A549 (cell line): ENCODE results near the gene ASZ1. TPM values are rescaled to one million over a fixed set of nuclear protein-coding genes. Genes with fewer than 3 reads are reported as not detected.

Experiments used
- ATAC-seq, 2 experiments: fragments of 200-7000 bp in 1 of 2; fragments of >200 bp in 1 of 2; cut with Nextera tagmentation in 1 of 2; cut with Tn5 transposase in 1 of 2; 3 replicates each; pipeline versions ENCODE4 v1.8.0 to v1.9.1; 2018 to 2020; ENCODE audit warnings: mild to moderate bottlenecking in 1 of 2, moderate library complexity in 1 of 2
- CTCF ChIA-PET: fragments of 300-600 bp; sonication (Branson Sonifier 250); formaldehyde crosslinking; extraction: SDS; loops from one replicate; lab custom pipeline; 2021; ENCODE audit warnings: antibody characterized with exemption, inconsistent platforms; lab: Yijun Ruan, JAX
- POLR2A ChIA-PET: fragments of 350-600 bp; formaldehyde crosslinking; extraction: SDS; loops from one replicate; lab custom pipeline; 2021; ENCODE audit warnings: antibody characterized with exemption, inconsistent platforms; lab: Yijun Ruan, JAX
- DNase-seq, 2 experiments: peaks; one replicate each; pipeline versions ENCODE4 v3.0.0 to v3.0.0-alpha.2; 2011 to 2016; ENCODE audit warnings: low read depth in 1 of 2, low spot score in 1 of 2
- FAIRE-seq: peaks from 2 replicates; lab custom pipeline; 2011; peaks lifted over from hg19 to GRCh38; lab: Jason Lieb, UNC
- H3K27ac ChIP-seq, 2 experiments: fragments of >200 bp; sonication (Bioruptor Twin); formaldehyde crosslinking; 3 replicates each; pipeline ENCODE4 v1.5.1; 2016 to 2017
- H3K4me1 ChIP-seq: fragments of >200 bp; sonication (Bioruptor Twin); formaldehyde crosslinking; 3 replicates; pipeline ENCODE4 v1.6.1; 2016
- H3K4me2 ChIP-seq: fragments of >200 bp; sonication (Bioruptor Twin); formaldehyde crosslinking; 3 replicates; pipeline ENCODE4 v1.6.1; 2016
- H3K4me3 ChIP-seq: fragments of >200 bp; sonication (Bioruptor Twin); formaldehyde crosslinking; 3 replicates; pipeline ENCODE4 v1.5.1; 2016
- H3K9me3 ChIP-seq: fragments of >200 bp; sonication (Bioruptor Twin); formaldehyde crosslinking; 3 replicates; pipeline ENCODE4 v1.6.1; 2016
- ATOH8 ChIP-seq: fragments of 250-450 bp; sonication (Bioruptor Pico); IDR thresholded peaks from 2 replicates; pipeline ENCODE4 v1.5.0; 2020; ENCODE audit warnings: low read depth, mild to moderate bottlenecking, moderate library complexity
- CEBPB ChIP-seq, 2 experiments: fragments of >200 bp in 1 of 2; sonication (Bioruptor Twin) in 1 of 2; formaldehyde crosslinking in 1 of 2; IDR thresholded peaks; 2 replicates each; pipeline ENCODE4 v1.6.1; 2012 to 2016
- FOSB ChIP-seq: fragments of 250-450 bp; sonication (Bioruptor Pico); IDR thresholded peaks from 2 replicates; pipeline ENCODE4 v1.5.0; 2020; ENCODE audit warnings: mild to moderate bottlenecking, moderate library complexity
- HDAC2 ChIP-seq: fragments of 200-600 bp; sonication (generic); IDR thresholded peaks from 2 replicates; pipeline ENCODE4 v1.6.1; 2016
- HOXA7 ChIP-seq: fragments of 250-450 bp; sonication (Bioruptor Pico); IDR thresholded peaks from 2 replicates; pipeline ENCODE4 v1.5.0; 2020; ENCODE audit warnings: mild to moderate bottlenecking, moderate library complexity
- MAZ ChIP-seq: fragments of 150-350 bp; IDR thresholded peaks from 2 replicates; pipeline ENCODE4 v1.6.1; 2014; ENCODE audit warnings: antibody characterized with exemption, low read depth, low read length, borderline replicate concordance
- MYC ChIP-seq: IDR thresholded peaks from 2 replicates; pipeline ENCODE4 v1.6.1; 2012; ENCODE audit warnings: mild to moderate bottlenecking, inconsistent platforms, low read length, improper control_type of control experiment, borderline replicate concordance
- NPAS2 ChIP-seq: fragments of 250-450 bp; sonication (Bioruptor Pico); IDR thresholded peaks from 2 replicates; pipeline ENCODE4 v1.8.0; 2022; ENCODE audit warnings: mild to moderate bottlenecking, moderate library complexity, borderline replicate concordance
- PBX3 ChIP-seq: IDR thresholded peaks from 2 replicates; pipeline ENCODE4 v1.6.1; 2012
- RAD21 ChIP-seq, 2 experiments: fragments of >200 bp in 1 of 2; sonication (Bioruptor Twin) in 1 of 2; formaldehyde crosslinking in 1 of 2; IDR thresholded peaks in 1 of 2; conservative IDR thresholded peaks in 1 of 2; 2 replicates in 1 of 2; 3 replicates in 1 of 2; pipeline ENCODE4 v1.6.1; 2012 to 2018; ENCODE audit warnings: inconsistent platforms in 1 of 2
- RARB ChIP-seq: fragments of 250-450 bp; sonication (Bioruptor Pico); IDR thresholded peaks from 2 replicates; pipeline ENCODE4 v1.8.0; 2021; ENCODE audit warnings: mild to moderate bottlenecking, moderate library complexity
- RNF2 ChIP-seq: fragments of 200-600 bp; sonication (generic); IDR thresholded peaks from 2 replicates; pipeline ENCODE4 v1.6.1; 2016; ENCODE audit warnings: low read depth, mild to moderate bottlenecking, antibody characterized with exemption, moderate library complexity, borderline replicate concordance
- SMC3 ChIP-seq: fragments of >200 bp; sonication (Bioruptor Twin); formaldehyde crosslinking; IDR thresholded peaks from 3 replicates; pipeline ENCODE4 v1.6.1; 2018; ENCODE audit warnings: inconsistent platforms
- SREBF2 ChIP-seq: fragments of 450-650 bp; IDR thresholded peaks from 2 replicates; pipeline ENCODE4 v1.6.1; 2014; ENCODE audit warnings: mild to moderate bottlenecking, moderate library complexity
- ZC3H11A ChIP-seq: fragments of 450-650 bp; IDR thresholded peaks from 2 replicates; pipeline ENCODE4 v1.6.1; 2014; ENCODE audit warnings: antibody characterized with exemption, mild to moderate bottlenecking
- ZNF302 ChIP-seq: fragments of 250-450 bp; sonication (Bioruptor Pico); IDR thresholded peaks from 2 replicates; pipeline ENCODE4 v1.9.0; 2021; ENCODE audit warnings: inconsistent platforms, mild to moderate bottlenecking, moderate library complexity
- ZSCAN20 ChIP-seq: fragments of 250-450 bp; sonication (Bioruptor Pico); IDR thresholded peaks from 2 replicates; pipeline ENCODE4 v1.8.0; 2022; ENCODE audit warnings: mild to moderate bottlenecking, moderate library complexity
- WGBS: methylation state at CpG from one replicate; pipeline ENCODE4 v1.1.6; 2017; ENCODE audit errors: missing lambda C conversion rate; 5-methylcytosine and 5-hydroxymethylcytosine counted together
- polyA plus RNA-seq, 4 experiments: library from polyadenylated mRNA; depleted of rRNA in 3 of 4; stranded (reverse); fragments of >200 nt; fragmentation: RNase III in 1 of 4; extraction: RNeasy Plus Mini Kit Qiagen cat#74134 plus additional on column Dnase treatment in 1 of 4; gene quantifications; 2 replicates in 3 of 4; 3 replicates in 1 of 4; pipeline ENCODE4 v1.2.3, GENCODE V29; 2011 to 2017
- TF ChIP-seq, protein P1 (sequence below): fragments of 150-350 bp; IDR thresholded peaks from 2 replicates; pipeline ENCODE4 v1.6.1; 2014; ENCODE audit warnings: low read depth, mild to moderate bottlenecking, low read length
- TF ChIP-seq, protein P2 (sequence below): fragments of 200-600 bp; sonication (generic); IDR thresholded peaks from 2 replicates; pipeline ENCODE4 v1.6.1; 2016; ENCODE audit warnings: antibody characterized with exemption, mild to moderate bottlenecking, moderate library complexity

ASZ1 gene
- polyA plus RNA-seq, 2 of the 4 experiments (the other 2 are of a cell fraction) = not detected

DNA sequence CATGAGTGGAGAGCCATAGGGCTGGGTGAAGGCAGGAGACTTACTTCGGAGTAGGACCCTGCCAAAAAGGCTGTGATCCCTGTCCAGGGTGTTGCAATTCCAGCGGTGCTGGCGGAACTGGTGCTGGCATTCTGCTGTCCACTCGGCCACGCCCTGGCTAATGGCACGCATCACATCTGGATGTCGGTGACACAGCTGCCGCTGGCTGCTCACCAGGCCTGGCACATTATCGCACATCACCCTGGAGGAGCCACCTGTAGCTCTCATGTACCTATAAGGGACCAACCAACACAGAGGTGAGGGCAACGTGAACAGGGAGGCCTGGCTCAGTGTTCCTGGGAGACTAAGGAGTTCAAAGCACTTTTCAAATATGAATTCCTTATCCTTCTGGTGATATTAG is 106.8 kb downstream of the ASZ1 start:
- Histone ChIP-seq H3K27ac (no peak overlapping the region), H3K4me1 (peaks cover 10% of the 10 kb centered on the region; the same call in 1 of the 3 replicates), H3K4me2 (no peak overlapping the region), H3K4me3 (no peak overlapping the region), H3K9me3 (no peaks in the 10 kb centered on the region)
- 72% methylated on average over 10 of the region's 10 CpGs for WGBS
- FAIRE-seq (no peak), DNase-seq (no peak), ATAC-seq (no peak)
- CTCF ChIA-PET = interaction anchor here (1.0 kb wide), 1 partner anchor 10 kb away, joined by 3 read pairs; no protein-coding TSS in a partner anchor
- POLR2A ChIA-PET = no interaction called here
- TF ChIP-seq MAZ = no peak

GRCh38 chr7:117319181-117319580 is 108.1 kb downstream of the ASZ1 start:
- no peak overlapping the region for H3K27ac ChIP-seq
- TF ChIP-seq ZSCAN20 (CRISPR knock-in tag) = no peak
- TF ChIP-seq SMC3 = no peak
- TF ChIP-seq HDAC2 = no peak
- TF ChIP-seq ZNF302 (CRISPR knock-in tag) = no peak
- TF ChIP-seq RNF2 = no peak
- no peak for TF ChIP-seq SREBF2
- TF ChIP-seq FOSB (CRISPR knock-in tag) = no peak
- TF ChIP-seq, protein P1, sequence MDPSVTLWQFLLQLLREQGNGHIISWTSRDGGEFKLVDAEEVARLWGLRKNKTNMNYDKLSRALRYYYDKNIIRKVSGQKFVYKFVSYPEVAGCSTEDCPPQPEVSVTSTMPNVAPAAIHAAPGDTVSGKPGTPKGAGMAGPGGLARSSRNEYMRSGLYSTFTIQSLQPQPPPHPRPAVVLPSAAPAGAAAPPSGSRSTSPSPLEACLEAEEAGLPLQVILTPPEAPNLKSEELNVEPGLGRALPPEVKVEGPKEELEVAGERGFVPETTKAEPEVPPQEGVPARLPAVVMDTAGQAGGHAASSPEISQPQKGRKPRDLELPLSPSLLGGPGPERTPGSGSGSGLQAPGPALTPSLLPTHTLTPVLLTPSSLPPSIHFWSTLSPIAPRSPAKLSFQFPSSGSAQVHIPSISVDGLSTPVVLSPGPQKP = no peak
- TF ChIP-seq ATOH8 (CRISPR knock-in tag) = no peak
- TF ChIP-seq NPAS2 (CRISPR knock-in tag) = no peak
- TF ChIP-seq HOXA7 (CRISPR knock-in tag) = no peak
- TF ChIP-seq PBX3 = no peak
- no peak for TF ChIP-seq RAD21 (conservative IDR thresholded peaks at IDR 0.05 in 1 of 2, IDR thresholded peaks at IDR 0.05 in 1 of 2)
- no peak for TF ChIP-seq MYC
- no peak for TF ChIP-seq ZC3H11A
- TF ChIP-seq RARB (CRISPR knock-in tag) = no peak
- no peak for TF ChIP-seq CEBPB (IDR thresholded peaks at IDR 0.05)
- 61% methylated on average over 3 of the region's 3 CpGs for WGBS
- ChIA-PET CTCF (no interaction called here), POLR2A (no interaction called here)
- H3K4me2 ChIP-seq = no peak overlapping the region
- no peak for DNase-seq
- peaks cover 10% of the 10 kb centered on the region; the same call in 1 of the 3 replicates for H3K4me1 ChIP-seq
- no peak overlapping the region for H3K4me3 ChIP-seq
- H3K9me3 ChIP-seq = no peaks in the 10 kb centered on the region
- FAIRE-seq = no peak
- no peak for ATAC-seq

GRCh38 chr7:117313582-117313981 is 113.7 kb downstream of the ASZ1 start:
- no peak for DNase-seq
- no peak for FAIRE-seq
- POLR2A ChIA-PET = no interaction called here
- no peak overlapping the region for H3K4me3 ChIP-seq
- H3K4me2 ChIP-seq = no peak overlapping the region
- CTCF ChIA-PET = interaction anchor here (1.6 kb wide), 1 partner anchor 22 kb away, joined by 3 read pairs; no protein-coding TSS in a partner anchor
- H3K9me3 ChIP-seq = no peaks in the 10 kb centered on the region
- no peak overlapping the region for H3K27ac ChIP-seq
- ATAC-seq = no peak
- TF ChIP-seq, protein P2, sequence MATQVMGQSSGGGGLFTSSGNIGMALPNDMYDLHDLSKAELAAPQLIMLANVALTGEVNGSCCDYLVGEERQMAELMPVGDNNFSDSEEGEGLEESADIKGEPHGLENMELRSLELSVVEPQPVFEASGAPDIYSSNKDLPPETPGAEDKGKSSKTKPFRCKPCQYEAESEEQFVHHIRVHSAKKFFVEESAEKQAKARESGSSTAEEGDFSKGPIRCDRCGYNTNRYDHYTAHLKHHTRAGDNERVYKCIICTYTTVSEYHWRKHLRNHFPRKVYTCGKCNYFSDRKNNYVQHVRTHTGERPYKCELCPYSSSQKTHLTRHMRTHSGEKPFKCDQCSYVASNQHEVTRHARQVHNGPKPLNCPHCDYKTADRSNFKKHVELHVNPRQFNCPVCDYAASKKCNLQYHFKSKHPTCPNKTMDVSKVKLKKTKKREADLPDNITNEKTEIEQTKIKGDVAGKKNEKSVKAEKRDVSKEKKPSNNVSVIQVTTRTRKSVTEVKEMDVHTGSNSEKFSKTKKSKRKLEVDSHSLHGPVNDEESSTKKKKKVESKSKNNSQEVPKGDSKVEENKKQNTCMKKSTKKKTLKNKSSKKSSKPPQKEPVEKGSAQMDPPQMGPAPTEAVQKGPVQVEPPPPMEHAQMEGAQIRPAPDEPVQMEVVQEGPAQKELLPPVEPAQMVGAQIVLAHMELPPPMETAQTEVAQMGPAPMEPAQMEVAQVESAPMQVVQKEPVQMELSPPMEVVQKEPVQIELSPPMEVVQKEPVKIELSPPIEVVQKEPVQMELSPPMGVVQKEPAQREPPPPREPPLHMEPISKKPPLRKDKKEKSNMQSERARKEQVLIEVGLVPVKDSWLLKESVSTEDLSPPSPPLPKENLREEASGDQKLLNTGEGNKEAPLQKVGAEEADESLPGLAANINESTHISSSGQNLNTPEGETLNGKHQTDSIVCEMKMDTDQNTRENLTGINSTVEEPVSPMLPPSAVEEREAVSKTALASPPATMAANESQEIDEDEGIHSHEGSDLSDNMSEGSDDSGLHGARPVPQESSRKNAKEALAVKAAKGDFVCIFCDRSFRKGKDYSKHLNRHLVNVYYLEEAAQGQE = no peak
- H3K4me1 ChIP-seq = no peaks in the 10 kb centered on the region
